K562 (cell line): Measurements from ENCODE around the gene NDFIP2. TPM values are rescaled to one million over a fixed set of nuclear protein-coding genes. Genes with fewer than 3 reads are reported as not detected.

ENCODE experiments used
- ATAC-seq: fragments of 200-7000 bp; cut with Tn5 transposase; 3 replicates; pipeline ENCODE4 v1.9.1; 2020; ENCODE audit warnings: moderate library complexity
- BruUV-seq: library from RNA; stranded (reverse); fragments of 400-500 nt; replicated peaks from 2 replicates; lab custom pipeline; 2021; lab: Mats Ljungman, UMichigan
- CTCF ChIA-PET: fragments of 300-600 bp; formaldehyde crosslinking; extraction: SDS; loops from one replicate; lab custom pipeline; 2021; ENCODE audit warnings: low intra/inter-chr PET ratio; lab: Yijun Ruan, JAX
- POLR2A ChIA-PET: fragments of 300-600, 350-650 bp; sonication (Branson Sonifier 250); formaldehyde crosslinking; extraction: SDS; loops from one replicate; lab custom pipeline; 2021; ENCODE audit warnings: antibody characterized with exemption, inconsistent platforms; lab: Yijun Ruan, JAX
- DNase-seq, 4 experiments: peaks; one replicate each; pipeline versions ENCODE4 v3.0.0 to v3.0.0-alpha.2; 2011 to 2018; ENCODE audit warnings: low spot score in 3 of 4, mixed read lengths in 3 of 4; ENCODE audit errors: extremely low read depth in 1 of 4
- FAIRE-seq: peaks from 2 replicates; lab custom pipeline; 2011; peaks lifted over from hg19 to GRCh38; lab: Jason Lieb, UNC
- H2AFZ ChIP-seq: 2 replicates; pipeline ENCODE4 v1.6.0; 2011; ENCODE audit warnings: low read depth, low read length, control low read depth, inconsistent platforms
- H3K27ac ChIP-seq: fragments of 200-600 bp; 3 replicates; pipeline ENCODE4 v1.8.0; 2011; ENCODE audit warnings: low read depth, mild to moderate bottlenecking, control low read depth, inconsistent platforms, low read length, moderate library complexity, mixed read lengths; ENCODE audit errors: extremely low read depth
- H3K27me3 ChIP-seq, 2 experiments: fragments of 300-600 bp in 1 of 2; 2 replicates in 1 of 2; 3 replicates in 1 of 2; pipeline versions ENCODE4 v1.6.0 to v1.8.0; 2011; ENCODE audit warnings: inconsistent platforms in 2 of 2, low read length in 2 of 2, mild to moderate bottlenecking in 1 of 2, mixed read lengths in 1 of 2, moderate library complexity in 1 of 2; ENCODE audit not compliant: control insufficient read depth in 2 of 2, insufficient read depth in 2 of 2
- H3K36me3 ChIP-seq: fragments of 300-600 bp; 3 replicates; pipeline ENCODE4 v1.8.0; 2011; ENCODE audit warnings: mild to moderate bottlenecking, low read length, inconsistent platforms; ENCODE audit not compliant: control insufficient read depth, insufficient read depth
- H3K4me1 ChIP-seq, 2 experiments: fragments of 200-600 bp in 1 of 2; replicated peaks in 1 of 2; 2 replicates in 1 of 2; 3 replicates in 1 of 2; pipeline versions ENCODE4 v1.5.1 to v1.8.0; 2011; ENCODE audit warnings: inconsistent platforms in 2 of 2, low read length in 2 of 2, mild to moderate bottlenecking in 1 of 2, mixed read lengths in 1 of 2, moderate library complexity in 1 of 2; ENCODE audit not compliant: control insufficient read depth in 2 of 2, insufficient read depth in 2 of 2
- H3K4me2 ChIP-seq: 2 replicates; pipeline ENCODE4 v1.6.1; 2011; ENCODE audit warnings: low read length, control low read depth, inconsistent platforms, mixed read lengths; ENCODE audit not compliant: insufficient read depth
- H3K4me3 ChIP-seq: fragments of 200-600 bp; sonication (generic), shearing (Covaris generic); 2 replicates; pipeline ENCODE4 v1.5.1; 2016; ENCODE audit warnings: control low read depth, inconsistent platforms
- H3K79me2 ChIP-seq: fragments of 200-600 bp; 3 replicates; pipeline ENCODE4 v1.8.0; 2011; ENCODE audit warnings: low read length, inconsistent platforms; ENCODE audit not compliant: control insufficient read depth, insufficient read depth
- H3K9ac ChIP-seq, 2 experiments: 2 replicates each; pipeline versions ENCODE4 v1.6.0 to v1.6.1; 2011; ENCODE audit warnings: low read depth in 2 of 2, low read length in 2 of 2, control low read depth in 1 of 2, inconsistent platforms in 1 of 2, mild to moderate bottlenecking in 1 of 2, mixed read lengths in 1 of 2; ENCODE audit not compliant: insufficient read depth in 1 of 2
- H3K9me1 ChIP-seq: one replicate; pipeline ENCODE4 v1.6.0; 2011; ENCODE audit warnings: inconsistent platforms, mild to moderate bottlenecking, low read length, moderate library complexity; ENCODE audit not compliant: control insufficient read depth, insufficient read depth
- H3K9me3 ChIP-seq: replicated peaks from 2 replicates; pipeline ENCODE4 v1.5.1; 2011; ENCODE audit warnings: low read depth, low read length, inconsistent platforms; ENCODE audit not compliant: control insufficient read depth, insufficient read depth
- H4K20me1 ChIP-seq: replicated peaks from 2 replicates; pipeline ENCODE4 v1.6.1; 2011; ENCODE audit warnings: low read length, inconsistent platforms, mixed read lengths; ENCODE audit not compliant: control insufficient read depth, insufficient read depth
- HDAC2 ChIP-seq: fragments of 450-650 bp; IDR thresholded peaks from 2 replicates; pipeline ENCODE4 v1.6.1; 2016; ENCODE audit warnings: mild to moderate bottlenecking
- MEF2D ChIP-seq: conservative IDR thresholded peaks from 2 replicates; pipeline ENCODE4 v1.6.1; 2016; ENCODE audit warnings: low read depth, missing genetic modification characterization, missing compliant biosample characterization
- RBM15 ChIP-seq: fragments of 200-400 bp; formaldehyde crosslinking; IDR thresholded peaks from 2 replicates; pipeline ENCODE4 v1.6.1; 2018; ENCODE audit warnings: mild to moderate bottlenecking, low read length, moderate library complexity; ENCODE audit not compliant: insufficient read depth
- SRSF1 ChIP-seq: fragments of 200-400 bp; formaldehyde crosslinking; IDR thresholded peaks from 2 replicates; pipeline ENCODE4 v1.6.1; 2017; ENCODE audit warnings: mild to moderate bottlenecking, low read depth, low read length, moderate library complexity
- WGBS: fragments of 100-300 bp; shearing (Covaris generic); methylation state at CpG from one replicate; pipeline ENCODE4 v1.1.6; 2016; ENCODE audit warnings: low coverage, mixed read lengths; ENCODE audit not compliant: insufficient coverage; ENCODE audit errors: missing lambda C conversion rate; 5-methylcytosine and 5-hydroxymethylcytosine counted together
- in situ Hi-C: fragments of 300-500 bp; cut with MboI; formaldehyde crosslinking; loops from 4 replicates; pipeline ENCODE4 v1.15.0; 2018; ENCODE audit warnings: inconsistent platforms, mixed read lengths
- intact Hi-C: fragments of 100-400 bp; cut with micrococcal nuclease; formaldehyde crosslinking; loops from 2 replicates; pipeline ENCODE4 v1.14.2; 2022
- polyA plus RNA-seq, 8 experiments: library from polyadenylated mRNA; depleted of rRNA in 4 of 8; stranded (reverse) in 5 of 8; unstranded in 3 of 8; fragments of >200 nt; fragmentation: Nextera tagmentation in 2 of 8; fragmentation: Illumina TruSeq in 1 of 8; extraction: Ambion mirVana in 2 of 8; extraction: Trizol in 1 of 8; gene quantifications; 2 replicates each; pipeline versions ENCODE4 v1.2.1 to v1.2.3, GENCODE V29; 2011 to 2014; ENCODE audit warnings: inconsistent platforms in 1 of 8, missing spikeins in 1 of 8
- total RNA-seq, 7 experiments: library from RNA; depleted of rRNA in 6 of 7; stranded (reverse); fragments of >200 nt in 6 of 7; fragmentation: Illumina TruSeq in 2 of 7; extraction: Trizol in 2 of 7; gene quantifications; 2 replicates each; pipeline versions ENCODE4 v1.2.1 to v1.2.3, GENCODE V29; 2011 to 2021; ENCODE audit warnings: low replicate concordance in 1 of 7
- TF ChIP-seq, protein P1 (sequence below), 2 experiments: fragments of 450-650 bp; conservative IDR thresholded peaks; 2 replicates each; pipeline ENCODE4 v1.6.1; 2017; ENCODE audit warnings: mild to moderate bottlenecking in 2 of 2, moderate library complexity in 2 of 2

The NDFIP2 gene
- total and polyA plus RNA-seq, 9 of the 15 experiments (the other 6 are each of a cell fraction or from before 2014, with no cell fraction given) = 13.4 to 54.4 (median 27.8) TPM

GRCh38 chr13:79492313-79492798 is 11.4 kb downstream of the NDFIP2 start:
- Histone ChIP-seq H3K79me2 (peaks cover 96% of the 10 kb centered on the region), H3K9me3 (no peaks in the 10 kb centered on the region), H3K9me1 (no peaks in the 10 kb centered on the region), H3K27me3 (no peaks in the 10 kb centered on the region), H3K4me1 (peaks cover 0 to 3% of the 10 kb centered on the region in 2 experiments; a peak in 2 of 5 replicates), H3K4me3 (no peak overlapping the region), H3K4me2 (peak overlapping the region; percentile 40), H2AFZ (no peak overlapping the region), H3K27ac (no peak overlapping the region), H3K9ac (no peak overlapping the region), H3K36me3 (no peaks in the 10 kb centered on the region), H4K20me1 (0 out of 2 replicates have a peak, but pooled peaks cover 4% of the 10 kb centered on the region)
- TF ChIP-seq HDAC2 = no peak
- no peak for TF ChIP-seq SRSF1
- TF ChIP-seq RBM15 = no peak
- TF ChIP-seq MEF2D = no peak
- TF ChIP-seq, protein P1, sequence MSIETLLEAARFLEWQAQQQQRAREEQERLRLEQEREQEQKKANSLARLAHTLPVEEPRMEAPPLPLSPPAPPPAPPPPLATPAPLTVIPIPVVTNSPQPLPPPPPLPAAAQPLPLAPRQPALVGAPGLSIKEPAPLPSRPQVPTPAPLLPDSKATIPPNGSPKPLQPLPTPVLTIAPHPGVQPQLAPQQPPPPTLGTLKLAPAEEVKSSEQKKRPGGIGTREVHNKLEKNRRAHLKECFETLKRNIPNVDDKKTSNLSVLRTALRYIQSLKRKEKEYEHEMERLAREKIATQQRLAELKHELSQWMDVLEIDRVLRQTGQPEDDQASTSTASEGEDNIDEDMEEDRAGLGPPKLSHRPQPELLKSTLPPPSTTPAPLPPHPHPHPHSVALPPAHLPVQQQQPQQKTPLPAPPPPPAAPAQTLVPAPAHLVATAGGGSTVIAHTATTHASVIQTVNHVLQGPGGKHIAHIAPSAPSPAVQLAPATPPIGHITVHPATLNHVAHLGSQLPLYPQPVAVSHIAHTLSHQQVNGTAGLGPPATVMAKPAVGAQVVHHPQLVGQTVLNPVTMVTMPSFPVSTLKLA (conservative IDR thresholded peaks at IDR 0.05) = no peak
- ChIA-PET POLR2A (no interaction called here), CTCF (no interaction called here)
- peak; percentile 48 for FAIRE-seq
- 15% methylated on average over 5 of the region's 5 CpGs for WGBS
- peak; percentile 88 for ATAC-seq
- DNase-seq = peak in 1 of 4 experiments; percentile 33
- intact Hi-C loops = no loop called here
- in situ Hi-C loops = no loop called here
- no TSS peak for BruUV-seq
